Stimulated activated CD4-positive, alpha-beta T cell treated with anti-CD3 and anti-CD28 coated beads, TNF-alpha, amount 100 ng/mL, for 4 hours (primary cell): ENCODE measurements around the gene HSDL2.
"Not testable (repeated sequence)": the region's sequence is repeated elsewhere in the genome, so short reads cannot be mapped to it uniquely, and the experiment has no call there.

Source experiments
- DNase-seq, 3 experiments: peaks; one replicate each; pipeline ENCODE4 v3.0.0-alpha.2; 2020; ENCODE audit warnings: low read depth in 3 of 3

Gene HSDL2

GRCh38 chr9:112500842-112501241, 120.9 kb downstream of the HSDL2 start:
- DNase-seq = no peak

DNA sequence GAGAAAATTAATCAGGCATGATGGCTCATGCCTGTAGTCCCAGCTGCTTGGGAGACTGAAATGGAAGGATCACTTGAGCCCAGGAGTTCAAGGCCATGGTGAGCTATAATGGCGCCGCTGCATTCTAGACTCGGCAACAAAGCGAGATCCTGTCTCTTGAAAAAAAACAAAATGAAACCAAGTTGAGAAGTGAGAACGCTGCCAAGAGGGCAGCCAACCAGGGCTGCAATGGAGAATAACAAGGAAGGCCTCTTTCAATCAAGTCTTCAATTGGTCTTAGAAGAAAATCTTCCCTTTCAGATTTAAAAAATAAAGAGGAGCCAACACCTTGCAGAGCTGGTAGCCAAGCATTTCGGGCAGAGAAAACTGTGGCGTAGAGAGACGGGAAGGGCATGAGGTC, 121.4 kb downstream of the HSDL2 start:
- DNase-seq = no peak

- DNase-seq = no peak
Observed at GRCh38 chr9:112502175-112502946, 122.5 kb downstream of the HSDL2 start.

DNA sequence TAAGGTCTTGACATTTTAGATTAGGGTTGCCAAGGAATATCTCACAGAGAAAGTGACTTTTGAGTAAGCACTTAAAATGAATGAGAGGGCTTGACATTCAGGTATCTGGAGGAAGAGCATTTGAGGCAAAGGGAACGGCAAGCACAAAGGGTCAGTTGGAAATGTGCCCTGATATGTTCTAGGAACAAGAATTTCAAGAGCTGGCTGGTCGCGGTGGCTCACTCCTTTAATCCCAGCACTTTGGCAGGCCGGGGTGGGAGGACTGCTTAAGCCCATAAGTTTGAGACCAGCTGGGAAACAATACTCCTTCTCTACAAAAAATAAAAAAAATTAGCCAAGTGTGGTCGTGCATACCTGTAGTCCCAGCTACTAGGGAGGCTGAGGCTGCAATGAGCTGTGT, 123.3 kb downstream of the HSDL2 start:
- DNase-seq = no peak

DNA sequence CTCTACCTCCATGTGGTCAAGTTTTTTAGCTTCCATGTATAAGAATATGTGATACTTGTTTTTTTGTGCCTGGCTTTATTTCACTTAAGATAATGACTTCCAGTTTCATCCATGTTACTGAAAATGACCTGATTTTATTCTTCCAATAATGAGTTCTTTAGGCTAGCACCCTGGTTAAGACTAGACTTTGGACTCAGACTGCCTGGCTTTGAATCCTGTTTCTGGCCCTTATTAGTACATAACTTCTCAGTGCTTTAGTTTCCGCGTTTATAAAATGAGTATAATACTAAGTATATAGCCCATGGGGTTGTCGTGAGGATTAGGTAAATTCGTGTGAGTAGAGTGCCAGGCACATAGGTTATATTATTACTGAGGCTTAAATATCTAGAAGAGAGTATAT, 125.2 kb downstream of the HSDL2 start:
- no peak for DNase-seq

- no peak for DNase-seq
Observed at GRCh38 chr9:112505607-112506006, 125.7 kb downstream of the HSDL2 start.

- no peak for DNase-seq
Observed at GRCh38 chr9:112506571-112506970, 126.7 kb downstream of the HSDL2 start.

- DNase-seq = no peak
Observed at GRCh38 chr9:112507001-112507680, 127.2 kb downstream of the HSDL2 start.

DNA sequence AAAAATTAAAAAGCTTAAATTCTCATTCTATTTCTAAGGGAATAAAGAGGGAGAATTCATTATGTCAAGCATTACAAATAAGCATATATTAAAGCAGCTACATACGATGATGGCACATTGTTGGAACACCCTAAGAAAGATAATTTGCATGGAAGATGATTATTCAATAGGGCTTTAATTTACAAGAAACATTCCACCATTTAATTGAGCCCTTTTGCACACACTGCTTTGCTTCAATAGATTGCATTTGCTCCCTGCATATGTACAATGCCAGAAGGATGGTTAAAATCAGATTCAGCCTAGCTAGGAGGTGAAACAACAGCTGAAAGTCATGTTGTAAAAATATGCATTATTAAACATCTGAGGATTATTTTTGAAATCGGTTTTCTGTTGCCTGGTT, 128.5 kb downstream of the HSDL2 start:
- no peak for DNase-seq

DNA sequence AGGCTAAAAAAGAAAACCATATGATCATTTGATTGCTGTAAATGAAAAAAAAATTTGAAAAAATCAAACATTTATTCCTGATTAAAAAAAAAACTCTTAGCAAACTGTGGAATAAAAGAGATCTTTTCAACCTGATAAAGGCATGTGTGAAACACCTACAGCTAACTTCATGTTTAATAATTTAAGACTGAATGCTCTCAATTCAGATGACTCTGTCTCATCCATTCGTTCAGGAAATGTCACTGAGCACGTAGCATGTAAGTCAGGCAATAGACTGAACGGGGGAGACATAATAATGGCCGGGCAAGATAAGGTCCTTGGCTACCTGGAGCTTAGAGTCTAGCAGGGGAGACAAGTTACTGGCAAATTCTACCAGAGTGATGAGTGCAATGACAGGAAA, 132.5 kb downstream of the HSDL2 start:
- DNase-seq = not testable (repeated sequence)

GRCh38 chr9:112516769-112517168, 136.9 kb downstream of the HSDL2 start:
- no peak for DNase-seq

DNA sequence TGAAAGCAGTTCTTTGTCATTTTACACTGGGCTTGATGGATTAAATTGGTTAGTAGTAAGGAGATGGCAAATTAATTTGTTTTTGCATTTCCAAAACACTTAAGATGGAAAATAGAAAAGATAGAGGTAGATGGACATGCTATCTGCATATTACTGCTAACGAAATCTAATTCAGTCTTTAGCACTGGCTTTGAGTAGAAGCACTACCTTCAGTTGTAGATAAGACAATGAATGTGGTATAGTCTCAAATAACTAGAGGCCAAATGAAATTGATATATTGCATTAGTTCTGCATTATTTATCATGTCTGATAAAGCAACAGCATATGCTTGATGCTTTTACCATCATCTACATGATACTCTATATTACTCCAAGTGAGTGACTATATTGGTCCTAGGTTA, 140.2 kb downstream of the HSDL2 start:
- DNase-seq = no peak

- DNase-seq = no peak
Observed at GRCh38 chr9:112520656-112521055, 140.7 kb downstream of the HSDL2 start.
